ENCODE measurements around the gene YAF2.

- TF ChIP-seq REST (IDR thresholded peaks at IDR 0.05; ENCODE audit: unreplicated experiment) (no peak), CTCF (conservative IDR thresholded peaks at IDR 0.05; ENCODE audit: low read depth in 2 of 2) (no peak)
Observed at GRCh38 chr12:42128327-42128726, 109.7 kb downstream of the YAF2 start.
